HG03565 (cell line): ENCODE measurements around the gene TNFSF11.
"Not testable (repeated sequence)": the region's sequence is repeated elsewhere in the genome, so short reads cannot be mapped to it uniquely, and the experiment has no call there.

ENCODE experiments used
- ATAC-seq: cut with Tn5 transposase; IDR thresholded peaks from one replicate; pipeline ENCODE4 v1.9.1; 2021; ENCODE audit warnings: mild to moderate bottlenecking, moderate library complexity; ENCODE audit not compliant: unreplicated experiment

TNFSF11 gene

GRCh38 chr13:42559573-42560218 lies 14.3 kb upstream of the TNFSF11 start:
- not testable (repeated sequence) for ATAC-seq

- ATAC-seq: not testable (repeated sequence)
Observed at GRCh38 chr13:42560320-42560719, 13.6 kb upstream of the TNFSF11 start.

- ATAC-seq: no peak
Observed at GRCh38 chr13:42561752-42562467, 12.0 kb upstream of the TNFSF11 start.

GRCh38 chr13:42567906-42568305 lies 6.0 kb upstream of the TNFSF11 start:
- ATAC-seq: no peak

- ATAC-seq: no peak
Observed at GRCh38 chr13:42569576-42570344, 4.2 kb upstream of the TNFSF11 start.

- no peak for ATAC-seq
Observed at GRCh38 chr13:42571895-42572294, 2.1 kb upstream of the TNFSF11 start.

GRCh38 chr13:42574435-42575311 lies 721 bp downstream of the TNFSF11 start:
- peak; percentile 41 for ATAC-seq

- no peak for ATAC-seq
Observed at GRCh38 chr13:42575938-42576337, 2.0 kb downstream of the TNFSF11 start.

- ATAC-seq: no peak
Observed at GRCh38 chr13:42577538-42577937, 3.6 kb downstream of the TNFSF11 start.

- no peak for ATAC-seq
Observed at GRCh38 chr13:42580644-42581043, 6.7 kb downstream of the TNFSF11 start.

- no peak for ATAC-seq
Observed at GRCh38 chr13:42581427-42581826, 7.5 kb downstream of the TNFSF11 start.

GRCh38 chr13:42591602-42592001 lies 17.6 kb downstream of the TNFSF11 start:
- ATAC-seq: no peak

GRCh38 chr13:42592915-42593900 lies 19.3 kb downstream of the TNFSF11 start:
- ATAC-seq: no peak

GRCh38 chr13:42594481-42595252 lies 20.7 kb downstream of the TNFSF11 start:
- no peak for ATAC-seq

- ATAC-seq: no peak
Observed at GRCh38 chr13:42595253-42595571, 21.3 kb downstream of the TNFSF11 start.

- ATAC-seq: no peak
Observed at GRCh38 chr13:42597505-42597904, 23.6 kb downstream of the TNFSF11 start.

- ATAC-seq: no peak
Observed at GRCh38 chr13:42600943-42601342, 27.0 kb downstream of the TNFSF11 start.

- no peak for ATAC-seq
Observed at GRCh38 chr13:42602906-42603305, 29.0 kb downstream of the TNFSF11 start.

GRCh38 chr13:42603571-42603970 lies 29.6 kb downstream of the TNFSF11 start:
- no peak for ATAC-seq
